Measurements from ENCODE around the gene GCNA.
A peak's percentile ranks its signal among the peaks of the same experiment; 100 is the strongest.

The GCNA gene

GRCh38 chrX:71533851-71534561, 44.2 kb upstream of the GCNA start:
- peak overlapping the region; percentile 80 for H3K4me3 ChIP-seq (ENCODE audit: severe bottlenecking)
- H3K27me3 ChIP-seq (ENCODE audit: insufficient read depth, poor library complexity, severe bottlenecking) = no peaks in the 10 kb centered on the region
- TF ChIP-seq CTCF (IDR thresholded peaks at IDR 0.05; ENCODE audit: poor library complexity, severe bottlenecking) = no peak
- H3K27ac ChIP-seq (ENCODE audit: poor library complexity, severe bottlenecking) = peak overlapping the region; percentile 69
- peaks cover 26% of the 10 kb centered on the region for H3K36me3 ChIP-seq (ENCODE audit: low read depth)
- ATAC-seq (ENCODE audit: low read depth) (peak; percentile 44; the same call in 2 of the 3 replicates), DNase-seq (ENCODE audit: low spot score) (no peak)
- no peaks in the 10 kb centered on the region for H3K9me3 ChIP-seq (ENCODE audit: severe bottlenecking)
- peaks cover 6% of the 10 kb centered on the region for H3K4me1 ChIP-seq (ENCODE audit: insufficient read depth, poor library complexity, severe bottlenecking)

DNA sequence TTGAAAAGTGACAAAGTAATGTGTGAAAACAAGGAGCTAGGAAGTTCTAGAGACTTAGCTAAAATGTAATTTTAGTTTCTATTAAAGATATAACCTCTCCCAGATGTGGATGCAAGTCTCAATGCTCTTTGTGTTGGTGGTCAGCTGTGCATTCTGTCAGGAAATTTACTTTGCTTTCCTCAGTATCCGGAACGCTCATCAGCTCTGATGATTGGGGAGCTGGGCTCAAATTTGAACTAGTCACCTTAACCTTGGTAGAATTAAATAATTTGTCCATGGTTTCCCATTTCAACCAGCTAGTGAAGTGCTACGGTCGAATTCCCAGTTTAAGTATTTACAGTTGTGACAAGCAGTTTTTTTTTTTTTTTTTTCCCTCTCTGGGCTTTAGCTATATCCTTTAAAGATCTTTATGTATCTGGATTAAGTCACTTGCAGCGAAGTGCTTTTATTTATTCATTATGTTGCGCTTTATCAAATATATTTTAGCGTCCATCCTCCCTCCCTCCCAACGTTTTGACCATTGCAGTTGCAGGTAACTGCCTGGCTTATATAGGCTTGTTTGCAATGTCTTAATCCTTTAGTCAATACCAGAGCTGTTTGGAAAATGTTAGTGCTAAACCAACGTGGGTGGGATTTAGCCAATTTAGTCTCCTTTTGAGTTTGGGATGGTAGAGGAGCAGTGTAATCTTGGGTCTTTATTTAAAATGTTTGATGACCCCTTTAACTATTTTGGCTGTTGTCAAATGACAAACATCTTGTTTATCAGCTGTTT, 43.3 kb upstream of the GCNA start:
- Histone ChIP-seq H3K4me1 (ENCODE audit: insufficient read depth, poor library complexity, severe bottlenecking) (peaks cover 6% of the 10 kb centered on the region), H3K27me3 (ENCODE audit: insufficient read depth, poor library complexity, severe bottlenecking) (no peaks in the 10 kb centered on the region), H3K4me3 (ENCODE audit: severe bottlenecking) (peak overlapping the region; percentile 80), H3K36me3 (ENCODE audit: low read depth) (peaks cover 36% of the 10 kb centered on the region), H3K9me3 (ENCODE audit: severe bottlenecking) (no peaks in the 10 kb centered on the region), H3K27ac (ENCODE audit: poor library complexity, severe bottlenecking) (peak overlapping the region; percentile 69)
- DNase-seq (ENCODE audit: low spot score) = no peak
- TF ChIP-seq CTCF (IDR thresholded peaks at IDR 0.05; ENCODE audit: poor library complexity, severe bottlenecking) = no peak
- no peak for ATAC-seq (ENCODE audit: low read depth)

- TF ChIP-seq CTCF (IDR thresholded peaks at IDR 0.05; ENCODE audit: poor library complexity, severe bottlenecking) = no peak
- no peak for DNase-seq (ENCODE audit: low spot score)
- Histone ChIP-seq H3K27ac (ENCODE audit: poor library complexity, severe bottlenecking) (no peak overlapping the region), H3K27me3 (ENCODE audit: insufficient read depth, poor library complexity, severe bottlenecking) (no peaks in the 10 kb centered on the region), H3K9me3 (ENCODE audit: severe bottlenecking) (no peaks in the 10 kb centered on the region), H3K4me1 (ENCODE audit: insufficient read depth, poor library complexity, severe bottlenecking) (peaks cover 11% of the 10 kb centered on the region), H3K36me3 (ENCODE audit: low read depth) (peaks cover 39% of the 10 kb centered on the region), H3K4me3 (ENCODE audit: severe bottlenecking) (peak overlapping the region; percentile 80)
- ATAC-seq (ENCODE audit: low read depth) = no peak
Observed at GRCh38 chrX:71536285-71536684, 42.0 kb upstream of the GCNA start.

DNA sequence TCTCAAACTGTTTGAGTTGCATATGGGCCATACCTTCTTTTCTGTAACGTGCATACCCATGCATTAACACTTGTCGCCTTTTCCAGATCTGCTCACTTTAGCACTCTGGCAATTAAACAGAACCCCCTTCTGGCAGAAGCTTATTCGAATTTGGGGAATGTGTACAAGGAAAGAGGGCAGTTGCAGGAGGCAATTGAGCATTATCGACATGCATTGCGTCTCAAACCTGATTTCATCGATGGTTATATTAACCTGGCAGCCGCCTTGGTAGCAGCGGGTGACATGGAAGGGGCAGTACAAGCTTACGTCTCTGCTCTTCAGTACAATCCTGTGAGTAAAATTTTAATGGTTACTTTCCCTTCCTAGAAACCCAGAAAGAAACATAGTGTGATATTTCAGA, 40.5 kb upstream of the GCNA start:
- DNase-seq (ENCODE audit: low spot score) = no peak
- Histone ChIP-seq H3K27ac (ENCODE audit: poor library complexity, severe bottlenecking) (no peak overlapping the region), H3K4me1 (ENCODE audit: insufficient read depth, poor library complexity, severe bottlenecking) (peaks cover 17% of the 10 kb centered on the region), H3K27me3 (ENCODE audit: insufficient read depth, poor library complexity, severe bottlenecking) (no peaks in the 10 kb centered on the region), H3K36me3 (ENCODE audit: low read depth) (peaks cover 39% of the 10 kb centered on the region), H3K4me3 (ENCODE audit: severe bottlenecking) (no peak overlapping the region), H3K9me3 (ENCODE audit: severe bottlenecking) (no peaks in the 10 kb centered on the region)
- ATAC-seq (ENCODE audit: low read depth) = no peak
- TF ChIP-seq CTCF (IDR thresholded peaks at IDR 0.05; ENCODE audit: poor library complexity, severe bottlenecking) = no peak

Measured in RWPE2 (cell line).